SK-N-MC (cell line): ENCODE data around the gene FAM217A.

ENCODE experiments used
- EZH2 ChIP-seq: fragments of 200-600 bp; sonication (generic); IDR thresholded peaks from one replicate; pipeline ENCODE4 v1.6.1; 2017; ENCODE audit warnings: antibody characterized with exemption
- FOXP2 ChIP-seq: optimal IDR thresholded peaks from 2 replicates; pipeline ENCODE3; 2011; ENCODE audit warnings: mild to moderate bottlenecking, moderate library complexity; ENCODE audit not compliant: insufficient read depth; ENCODE audit errors: extremely low read length, control extremely low read depth
- POLR2AphosphoS5 ChIP-seq: IDR thresholded peaks from 2 replicates; pipeline ENCODE4 v1.6.1; 2012; ENCODE audit warnings: mild to moderate bottlenecking, low read depth, low read length, borderline replicate concordance

DNA sequence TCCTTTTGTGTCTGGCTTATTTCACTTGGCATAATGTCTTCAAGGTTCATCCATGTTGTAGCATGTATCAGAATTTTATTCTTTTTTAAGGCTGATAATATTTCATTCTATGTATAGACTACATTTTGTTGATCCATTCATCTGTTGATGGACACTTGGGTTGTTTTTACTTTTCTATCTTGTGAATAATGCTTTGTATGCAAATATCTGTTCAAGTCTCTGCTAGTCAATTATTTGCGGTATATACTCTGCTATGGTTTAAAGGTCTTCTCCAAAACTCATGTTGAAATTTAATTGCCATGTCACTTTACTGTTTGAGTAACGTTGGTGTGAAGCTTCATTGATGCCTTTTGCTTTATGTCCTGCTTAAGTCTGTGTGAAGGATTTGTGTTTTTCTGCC, 28.9 kb upstream of the FAM217A start:
- no peak for TF ChIP-seq EZH2
- no peak for TF ChIP-seq POLR2AphosphoS5
- no peak for TF ChIP-seq FOXP2
